HL-60 (cell line): Measurements from ENCODE around the gene DYNLRB1.

Experiments used
- DNase-seq, 2 experiments: peaks; one replicate each; pipeline ENCODE4 v3.0.0-alpha.2; 2010 to 2020; ENCODE audit warnings: low read depth in 1 of 2, low spot score in 1 of 2
- H3K27ac ChIP-seq: fragments of 250-450 bp; sonication (Bioruptor Pico); replicated peaks from 2 replicates; pipeline ENCODE4 v1.5.1; 2020; ENCODE audit warnings: mild to moderate bottlenecking, moderate library complexity
- H3K27me3 ChIP-seq: fragments of 250-450 bp; sonication (Bioruptor Pico); 2 replicates; pipeline ENCODE4 v1.5.1; 2021; ENCODE audit warnings: mild to moderate bottlenecking, moderate library complexity; ENCODE audit not compliant: insufficient read depth, poor library complexity, severe bottlenecking
- H3K4me3 ChIP-seq: replicated peaks from 2 replicates; pipeline ENCODE4 v1.5.1; 2011; ENCODE audit warnings: mild to moderate bottlenecking, control low read depth, low read length; ENCODE audit not compliant: insufficient read depth
- GABPA ChIP-seq: IDR thresholded peaks from 2 replicates; pipeline ENCODE4 v1.6.1; 2012; ENCODE audit warnings: low read depth
- POLR2AphosphoS5 ChIP-seq: IDR thresholded peaks from 2 replicates; pipeline ENCODE4 v1.6.1; 2012; ENCODE audit warnings: low read depth
- SPI1 ChIP-seq: IDR thresholded peaks from 2 replicates; pipeline ENCODE4 v1.6.1; 2012; ENCODE audit warnings: low read depth, mild to moderate bottlenecking, borderline replicate concordance
- TF ChIP-seq, protein P1 (sequence below): IDR thresholded peaks from one replicate; pipeline ENCODE4 v1.5.1; 2011; ENCODE audit warnings: low read length, control low read depth, inconsistent platforms; ENCODE audit not compliant: insufficient read depth
- TF ChIP-seq, protein P2 (sequence below): IDR thresholded peaks from 2 replicates; pipeline ENCODE4 v1.6.1; 2012; ENCODE audit warnings: low read depth; ENCODE audit not compliant: insufficient replicate concordance

The DYNLRB1 gene

DNA sequence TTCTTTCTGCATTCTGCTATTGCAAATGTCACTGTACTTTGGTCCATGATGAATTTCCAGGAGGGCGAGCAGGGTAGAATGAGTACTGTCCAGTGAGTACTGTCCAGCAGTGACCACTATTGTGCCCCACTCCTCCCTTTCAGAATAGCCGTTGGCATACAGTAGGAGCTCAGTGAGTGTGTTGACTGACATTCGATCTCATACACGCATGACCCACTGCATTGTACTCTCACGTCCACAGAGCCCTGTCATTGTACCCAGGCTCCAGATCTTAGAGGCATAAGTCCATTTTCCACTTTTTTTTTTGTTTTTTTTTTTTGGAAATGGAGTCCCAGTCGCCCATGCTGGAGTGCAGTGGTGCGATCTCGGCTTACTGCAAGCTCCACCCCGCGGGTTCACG is 8.2 kb downstream of the DYNLRB1 start:
- Histone ChIP-seq H3K4me3 (no peak overlapping the region), H3K27ac (no peak overlapping the region), H3K27me3 (no peaks in the 10 kb centered on the region)
- DNase-seq, result no peak
- TF ChIP-seq SPI1, result no peak
- no peak for TF ChIP-seq POLR2AphosphoS5
- TF ChIP-seq, protein P1, sequence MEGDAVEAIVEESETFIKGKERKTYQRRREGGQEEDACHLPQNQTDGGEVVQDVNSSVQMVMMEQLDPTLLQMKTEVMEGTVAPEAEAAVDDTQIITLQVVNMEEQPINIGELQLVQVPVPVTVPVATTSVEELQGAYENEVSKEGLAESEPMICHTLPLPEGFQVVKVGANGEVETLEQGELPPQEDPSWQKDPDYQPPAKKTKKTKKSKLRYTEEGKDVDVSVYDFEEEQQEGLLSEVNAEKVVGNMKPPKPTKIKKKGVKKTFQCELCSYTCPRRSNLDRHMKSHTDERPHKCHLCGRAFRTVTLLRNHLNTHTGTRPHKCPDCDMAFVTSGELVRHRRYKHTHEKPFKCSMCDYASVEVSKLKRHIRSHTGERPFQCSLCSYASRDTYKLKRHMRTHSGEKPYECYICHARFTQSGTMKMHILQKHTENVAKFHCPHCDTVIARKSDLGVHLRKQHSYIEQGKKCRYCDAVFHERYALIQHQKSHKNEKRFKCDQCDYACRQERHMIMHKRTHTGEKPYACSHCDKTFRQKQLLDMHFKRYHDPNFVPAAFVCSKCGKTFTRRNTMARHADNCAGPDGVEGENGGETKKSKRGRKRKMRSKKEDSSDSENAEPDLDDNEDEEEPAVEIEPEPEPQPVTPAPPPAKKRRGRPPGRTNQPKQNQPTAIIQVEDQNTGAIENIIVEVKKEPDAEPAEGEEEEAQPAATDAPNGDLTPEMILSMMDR, result no peak
- TF ChIP-seq, protein P2, sequence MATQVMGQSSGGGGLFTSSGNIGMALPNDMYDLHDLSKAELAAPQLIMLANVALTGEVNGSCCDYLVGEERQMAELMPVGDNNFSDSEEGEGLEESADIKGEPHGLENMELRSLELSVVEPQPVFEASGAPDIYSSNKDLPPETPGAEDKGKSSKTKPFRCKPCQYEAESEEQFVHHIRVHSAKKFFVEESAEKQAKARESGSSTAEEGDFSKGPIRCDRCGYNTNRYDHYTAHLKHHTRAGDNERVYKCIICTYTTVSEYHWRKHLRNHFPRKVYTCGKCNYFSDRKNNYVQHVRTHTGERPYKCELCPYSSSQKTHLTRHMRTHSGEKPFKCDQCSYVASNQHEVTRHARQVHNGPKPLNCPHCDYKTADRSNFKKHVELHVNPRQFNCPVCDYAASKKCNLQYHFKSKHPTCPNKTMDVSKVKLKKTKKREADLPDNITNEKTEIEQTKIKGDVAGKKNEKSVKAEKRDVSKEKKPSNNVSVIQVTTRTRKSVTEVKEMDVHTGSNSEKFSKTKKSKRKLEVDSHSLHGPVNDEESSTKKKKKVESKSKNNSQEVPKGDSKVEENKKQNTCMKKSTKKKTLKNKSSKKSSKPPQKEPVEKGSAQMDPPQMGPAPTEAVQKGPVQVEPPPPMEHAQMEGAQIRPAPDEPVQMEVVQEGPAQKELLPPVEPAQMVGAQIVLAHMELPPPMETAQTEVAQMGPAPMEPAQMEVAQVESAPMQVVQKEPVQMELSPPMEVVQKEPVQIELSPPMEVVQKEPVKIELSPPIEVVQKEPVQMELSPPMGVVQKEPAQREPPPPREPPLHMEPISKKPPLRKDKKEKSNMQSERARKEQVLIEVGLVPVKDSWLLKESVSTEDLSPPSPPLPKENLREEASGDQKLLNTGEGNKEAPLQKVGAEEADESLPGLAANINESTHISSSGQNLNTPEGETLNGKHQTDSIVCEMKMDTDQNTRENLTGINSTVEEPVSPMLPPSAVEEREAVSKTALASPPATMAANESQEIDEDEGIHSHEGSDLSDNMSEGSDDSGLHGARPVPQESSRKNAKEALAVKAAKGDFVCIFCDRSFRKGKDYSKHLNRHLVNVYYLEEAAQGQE, result no peak
- TF ChIP-seq GABPA, result no peak

GRCh38 chr20:34525342-34525708 is 9.1 kb downstream of the DYNLRB1 start:
- DNase-seq, result no peak
- Histone ChIP-seq H3K27ac (no peak overlapping the region), H3K4me3 (no peak overlapping the region), H3K27me3 (no peaks in the 10 kb centered on the region)
- TF ChIP-seq, protein P1, result no peak
- TF ChIP-seq, protein P2, result no peak
- TF ChIP-seq GABPA (no peak), POLR2AphosphoS5 (no peak), SPI1 (no peak)

DNA sequence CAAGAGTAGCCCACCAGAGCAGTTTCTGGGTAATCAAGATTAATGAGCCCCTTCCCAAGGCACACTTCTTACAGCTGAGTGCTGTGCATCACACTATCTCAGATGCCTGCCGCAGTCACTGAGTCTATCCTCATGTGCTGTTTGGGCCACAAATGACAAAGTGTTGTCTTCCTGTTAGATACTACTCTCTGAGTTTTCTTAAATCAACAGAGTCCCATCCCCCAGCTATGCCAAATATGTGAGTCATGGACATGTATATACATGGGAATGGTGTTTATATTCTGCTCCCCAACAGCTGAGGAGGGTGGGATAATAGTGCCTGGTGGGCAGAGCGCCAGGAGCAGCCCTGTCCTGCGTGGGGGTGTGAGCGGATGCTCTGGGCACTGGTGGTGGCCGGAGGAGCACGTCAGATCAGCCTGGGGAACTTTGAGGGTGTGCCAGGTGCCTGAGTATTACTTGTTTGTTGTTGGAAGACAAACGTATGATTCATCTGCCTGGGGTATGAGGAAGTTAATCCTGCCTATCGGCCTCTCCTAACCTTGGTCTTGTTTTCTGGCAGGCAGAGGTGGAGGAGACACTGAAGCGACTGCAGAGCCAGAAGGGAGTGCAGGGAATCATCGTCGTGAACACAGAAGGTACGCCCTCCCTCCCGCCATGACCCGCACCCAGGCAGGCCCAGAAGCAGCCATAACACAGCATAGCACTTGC is 9.6 kb downstream of the DYNLRB1 start:
- Histone ChIP-seq H3K27ac (no peak overlapping the region), H3K4me3 (no peak overlapping the region), H3K27me3 (no peaks in the 10 kb centered on the region)
- TF ChIP-seq POLR2AphosphoS5 (no peak), SPI1 (no peak), GABPA (no peak)
- TF ChIP-seq, protein P2, result no peak
- TF ChIP-seq, protein P1, result no peak
- DNase-seq, result peak in 1 of 2 experiments; percentile 10
